Hepatocyte (in vitro differentiated cells): Measurements from ENCODE around the gene ZCCHC3. TPM values are rescaled to one million over a fixed set of nuclear protein-coding genes. Genes with fewer than 3 reads are reported as not detected.
A peak's percentile ranks its signal among the peaks of the same experiment; 100 is the strongest.

Source experiments
- DNase-seq: peaks from one replicate; pipeline ENCODE4 v3.0.0-alpha.2; 2016; ENCODE audit warnings: low spot score
- H2AFZ ChIP-seq: fragments of 200-600 bp; sonication (generic); 2 replicates; pipeline ENCODE4 v1.6.0; 2016; ENCODE audit warnings: antibody characterized with exemption, mild to moderate bottlenecking
- H3K27ac ChIP-seq: fragments of 200-600 bp; sonication (generic); 2 replicates; pipeline ENCODE4 v1.5.1; 2016; ENCODE audit warnings: mild to moderate bottlenecking
- H3K27me3 ChIP-seq: fragments of 200-600 bp; sonication (generic); 2 replicates; pipeline ENCODE4 v1.6.1; 2016
- H3K36me3 ChIP-seq: fragments of 200-600 bp; sonication (generic); replicated peaks from 2 replicates; pipeline ENCODE4 v1.5.1; 2016; ENCODE audit warnings: low read depth; ENCODE audit not compliant: insufficient read depth
- H3K4me1 ChIP-seq: fragments of 200-600 bp; sonication (generic); 2 replicates; pipeline ENCODE4 v1.5.1; 2016; ENCODE audit warnings: mild to moderate bottlenecking, moderate library complexity; ENCODE audit not compliant: insufficient read depth
- H3K4me2 ChIP-seq: fragments of 200-600 bp; sonication (generic); 2 replicates; pipeline ENCODE4 v1.6.0; 2016
- H3K4me3 ChIP-seq: fragments of 200-600 bp; sonication (generic); 2 replicates; pipeline ENCODE4 v1.5.1; 2016; ENCODE audit warnings: mild to moderate bottlenecking
- H3K79me2 ChIP-seq: fragments of 200-600 bp; sonication (generic); 2 replicates; pipeline ENCODE4 v1.6.0; 2017; ENCODE audit warnings: mild to moderate bottlenecking
- H3K9me2 ChIP-seq: fragments of 200-600 bp; sonication (generic); replicated peaks from 2 replicates; pipeline ENCODE4 v1.6.0; 2017; ENCODE audit warnings: mild to moderate bottlenecking; ENCODE audit not compliant: insufficient read depth
- H3K9me3 ChIP-seq: fragments of 200-600 bp; sonication (generic); 2 replicates; pipeline ENCODE4 v1.5.1; 2016; ENCODE audit warnings: low read depth, mild to moderate bottlenecking
- H4K20me1 ChIP-seq: fragments of 200-600 bp; sonication (generic); 2 replicates; pipeline ENCODE4 v1.6.0; 2016; ENCODE audit warnings: mild to moderate bottlenecking; ENCODE audit not compliant: insufficient read depth, poor library complexity, severe bottlenecking
- CTCF ChIP-seq: fragments of 200-600 bp; sonication (generic); IDR thresholded peaks from 2 replicates; pipeline ENCODE4 v1.5.1; 2016; ENCODE audit warnings: antibody characterized with exemption, mild to moderate bottlenecking; ENCODE audit not compliant: poor library complexity
- EZH2 ChIP-seq: fragments of 200-600 bp; sonication (generic); IDR thresholded peaks from 2 replicates; pipeline ENCODE4 v1.6.1; 2016; ENCODE audit warnings: antibody characterized with exemption, mild to moderate bottlenecking, borderline replicate concordance
- EZH2phosphoT487 ChIP-seq: fragments of 200-600 bp; sonication (generic); IDR thresholded peaks from one replicate; pipeline ENCODE4 v1.6.1; 2018; ENCODE audit warnings: antibody characterized with exemption, mild to moderate bottlenecking, low read depth, moderate library complexity; ENCODE audit not compliant: unreplicated experiment, severe bottlenecking
- WGBS: methylation state at CpG from one replicate; pipeline ENCODE4 v1.1.6; 2016; ENCODE audit warnings: low lambda C conversion rate; ENCODE audit errors: missing lambda C conversion rate; 5-methylcytosine and 5-hydroxymethylcytosine counted together
- polyA plus RNA-seq: library from polyadenylated mRNA; unstranded; fragments of >200 nt; fragmentation: Nextera tagmentation; extraction: Ambion mirVana; gene quantifications from 2 replicates; pipeline ENCODE4 v1.2.1, GENCODE V29; 2016
- total RNA-seq: library from RNA; depleted of rRNA; stranded (reverse); fragments of >200 nt; gene quantifications from 2 replicates; pipeline ENCODE4 v1.2.3, GENCODE V29; 2014

Gene ZCCHC3
- total and polyA plus RNA-seq, 2 experiments from 2014 or later: 27.4 to 29.0 TPM

GRCh38 chr20:298776-299391 lies 1.5 kb downstream of the ZCCHC3 start:
- Histone ChIP-seq H3K4me3 (peak overlapping the region; percentile 92), H3K27ac (peak overlapping the region; percentile 100), H3K9me3 (no peaks in the 10 kb centered on the region), H3K79me2 (peaks cover 62% of the 10 kb centered on the region), H3K4me2 (peak overlapping the region; percentile 98), H3K36me3 (no peaks in the 10 kb centered on the region), H3K4me1 (peaks cover 40% of the 10 kb centered on the region), H3K27me3 (no peaks in the 10 kb centered on the region), H4K20me1 (peaks cover 27% of the 10 kb centered on the region), H2AFZ (no peak overlapping the region), H3K9me2 (no peaks in the 10 kb centered on the region)
- TF ChIP-seq EZH2phosphoT487: no peak
- no peak for TF ChIP-seq CTCF
- no peak for TF ChIP-seq EZH2
- WGBS: 4% methylated on average over 15 of the region's 15 CpGs
- DNase-seq: no peak

GRCh38 chr20:300345-300990 lies 3.1 kb downstream of the ZCCHC3 start:
- DNase-seq: no peak
- Histone ChIP-seq H3K4me3 (peak overlapping the region; percentile 92), H3K79me2 (peaks cover 62% of the 10 kb centered on the region), H3K9me2 (no peaks in the 10 kb centered on the region), H3K4me1 (peaks cover 40% of the 10 kb centered on the region), H3K9me3 (no peaks in the 10 kb centered on the region), H3K27ac (peak overlapping the region; percentile 91), H3K4me2 (peak overlapping the region; percentile 98), H3K27me3 (no peaks in the 10 kb centered on the region), H2AFZ (no peak overlapping the region), H4K20me1 (peaks cover 27% of the 10 kb centered on the region), H3K36me3 (no peaks in the 10 kb centered on the region)
- no peak for TF ChIP-seq EZH2phosphoT487
- TF ChIP-seq EZH2: no peak
- TF ChIP-seq CTCF: no peak
- 39% methylated on average over 10 of the region's 10 CpGs for WGBS

GRCh38 chr20:301886-302848 lies 4.8 kb downstream of the ZCCHC3 start:
- no peaks in the 10 kb centered on the region for H3K9me2 ChIP-seq
- H3K36me3 ChIP-seq: no peaks in the 10 kb centered on the region
- peaks cover 33% of the 10 kb centered on the region for H3K4me1 ChIP-seq
- no peak overlapping the region for H3K4me3 ChIP-seq
- WGBS: 69% methylated on average over 13 of the region's 13 CpGs
- peak overlapping the region; percentile 98 for H3K4me2 ChIP-seq
- no peaks in the 10 kb centered on the region for H3K27me3 ChIP-seq
- H3K27ac ChIP-seq: peak overlapping the region; percentile 91
- no peak overlapping the region for H2AFZ ChIP-seq
- TF ChIP-seq CTCF (no peak), EZH2phosphoT487 (no peak), EZH2 (no peak)
- H3K79me2 ChIP-seq: peaks cover 48% of the 10 kb centered on the region
- no peak for DNase-seq
- H4K20me1 ChIP-seq: peaks cover 27% of the 10 kb centered on the region
- H3K9me3 ChIP-seq: no peaks in the 10 kb centered on the region
